Dedifferentiated amniotic fluid mesenchymal stem cell (primary cell): ENCODE results near the gene ERBIN.
A peak's percentile ranks its signal among the peaks of the same experiment; 100 is the strongest.
"Not testable (repeated sequence)": the region's sequence is repeated elsewhere in the genome, so short reads cannot be mapped to it uniquely, and the experiment has no call there.

Source experiments
- DNase-seq: peaks from one replicate; pipeline ENCODE4 v3.0.0-alpha.2; 2016; ENCODE audit errors: extremely low spot score

The ERBIN gene, protein sequence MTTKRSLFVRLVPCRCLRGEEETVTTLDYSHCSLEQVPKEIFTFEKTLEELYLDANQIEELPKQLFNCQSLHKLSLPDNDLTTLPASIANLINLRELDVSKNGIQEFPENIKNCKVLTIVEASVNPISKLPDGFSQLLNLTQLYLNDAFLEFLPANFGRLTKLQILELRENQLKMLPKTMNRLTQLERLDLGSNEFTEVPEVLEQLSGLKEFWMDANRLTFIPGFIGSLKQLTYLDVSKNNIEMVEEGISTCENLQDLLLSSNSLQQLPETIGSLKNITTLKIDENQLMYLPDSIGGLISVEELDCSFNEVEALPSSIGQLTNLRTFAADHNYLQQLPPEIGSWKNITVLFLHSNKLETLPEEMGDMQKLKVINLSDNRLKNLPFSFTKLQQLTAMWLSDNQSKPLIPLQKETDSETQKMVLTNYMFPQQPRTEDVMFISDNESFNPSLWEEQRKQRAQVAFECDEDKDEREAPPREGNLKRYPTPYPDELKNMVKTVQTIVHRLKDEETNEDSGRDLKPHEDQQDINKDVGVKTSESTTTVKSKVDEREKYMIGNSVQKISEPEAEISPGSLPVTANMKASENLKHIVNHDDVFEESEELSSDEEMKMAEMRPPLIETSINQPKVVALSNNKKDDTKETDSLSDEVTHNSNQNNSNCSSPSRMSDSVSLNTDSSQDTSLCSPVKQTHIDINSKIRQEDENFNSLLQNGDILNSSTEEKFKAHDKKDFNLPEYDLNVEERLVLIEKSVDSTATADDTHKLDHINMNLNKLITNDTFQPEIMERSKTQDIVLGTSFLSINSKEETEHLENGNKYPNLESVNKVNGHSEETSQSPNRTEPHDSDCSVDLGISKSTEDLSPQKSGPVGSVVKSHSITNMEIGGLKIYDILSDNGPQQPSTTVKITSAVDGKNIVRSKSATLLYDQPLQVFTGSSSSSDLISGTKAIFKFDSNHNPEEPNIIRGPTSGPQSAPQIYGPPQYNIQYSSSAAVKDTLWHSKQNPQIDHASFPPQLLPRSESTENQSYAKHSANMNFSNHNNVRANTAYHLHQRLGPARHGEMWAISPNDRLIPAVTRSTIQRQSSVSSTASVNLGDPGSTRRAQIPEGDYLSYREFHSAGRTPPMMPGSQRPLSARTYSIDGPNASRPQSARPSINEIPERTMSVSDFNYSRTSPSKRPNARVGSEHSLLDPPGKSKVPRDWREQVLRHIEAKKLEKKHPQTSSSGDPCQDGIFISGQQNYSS (N-terminal part only)

GRCh38 chr5:65926276-65926783, at the start of gene ERBIN:
ERBIN (plus strand) TSS chr5:65926575; CDS start chr5:65992719, 66,144 bp downstream.
- peak; percentile 67 for DNase-seq

GRCh38 chr5:65876970-65877369, 49.4 kb upstream of the ERBIN start:
- DNase-seq: no peak

DNA sequence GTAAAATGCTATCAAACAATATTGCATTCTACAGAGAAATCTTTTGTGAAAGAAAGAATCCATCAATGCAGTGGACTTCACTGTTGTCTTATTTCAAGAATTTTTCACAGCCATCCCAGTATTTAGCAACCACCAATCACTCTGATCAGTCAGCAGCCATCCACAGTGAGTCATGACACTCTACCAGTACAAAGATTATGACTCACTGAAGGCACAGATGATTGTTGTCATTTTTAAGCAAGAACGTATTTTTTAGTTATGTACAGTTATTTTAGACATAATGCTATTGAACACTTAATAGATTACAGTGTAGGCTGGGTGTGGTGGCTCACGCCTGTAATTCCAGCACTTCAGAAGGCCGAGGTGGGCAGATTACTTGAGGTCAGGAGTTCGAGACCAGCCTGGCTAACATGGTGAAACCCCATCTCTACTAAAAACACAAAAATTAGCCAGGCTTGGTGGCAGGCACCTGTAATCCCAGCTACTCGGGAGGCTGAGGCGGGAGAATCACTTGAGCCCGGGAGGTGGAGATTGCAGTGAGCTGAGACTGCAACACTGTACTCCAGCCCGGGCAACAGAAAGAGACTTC, 46.6 kb upstream of the ERBIN start:
- DNase-seq: peak; percentile 58

GRCh38 chr5:65880496-65881072, 45.8 kb upstream of the ERBIN start:
- DNase-seq: no peak

- no peak for DNase-seq
Observed at GRCh38 chr5:65882278-65882677, 44.1 kb upstream of the ERBIN start.

GRCh38 chr5:65883461-65883860, 42.9 kb upstream of the ERBIN start:
- DNase-seq: no peak

DNA sequence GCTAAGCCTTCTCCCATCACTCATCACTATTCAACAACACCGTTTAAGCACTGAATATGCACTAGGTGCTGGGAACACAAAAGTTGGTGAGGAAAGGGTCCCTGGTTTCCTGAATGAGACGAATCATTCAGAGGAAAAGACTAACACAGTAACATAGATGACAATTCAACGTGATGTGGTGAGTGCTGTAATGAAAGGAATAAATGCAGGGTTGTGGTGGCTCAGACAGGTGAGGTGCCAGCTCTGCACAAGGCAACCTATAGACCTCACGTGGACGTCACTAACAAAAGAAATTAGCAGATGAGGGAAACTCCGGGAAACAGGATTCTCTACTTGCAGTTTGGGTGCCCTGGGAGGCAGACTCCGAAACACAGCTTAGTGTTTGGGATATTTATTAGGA, 40.0 kb upstream of the ERBIN start:
- no peak for DNase-seq

DNA sequence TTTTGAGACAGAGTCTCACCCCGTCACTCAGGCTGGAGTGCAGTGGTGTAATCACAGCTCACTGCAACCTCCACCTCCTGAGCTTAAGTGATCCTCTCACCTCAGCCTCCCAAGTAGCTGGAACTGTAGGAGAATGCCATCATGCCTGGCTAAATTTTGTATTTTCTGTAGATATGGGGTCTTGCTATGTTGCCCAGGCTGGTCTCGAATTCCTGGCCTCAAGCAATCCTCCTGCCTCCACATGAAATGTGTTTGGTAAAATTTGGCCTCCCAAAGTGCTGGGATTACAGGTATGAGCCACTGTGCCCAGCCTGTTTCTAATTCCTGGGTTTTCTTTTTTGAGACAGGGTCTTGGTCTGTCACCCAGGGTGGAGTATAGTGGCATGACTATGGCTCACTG, 34.4 kb upstream of the ERBIN start:
- DNase-seq: not testable (repeated sequence)

DNA sequence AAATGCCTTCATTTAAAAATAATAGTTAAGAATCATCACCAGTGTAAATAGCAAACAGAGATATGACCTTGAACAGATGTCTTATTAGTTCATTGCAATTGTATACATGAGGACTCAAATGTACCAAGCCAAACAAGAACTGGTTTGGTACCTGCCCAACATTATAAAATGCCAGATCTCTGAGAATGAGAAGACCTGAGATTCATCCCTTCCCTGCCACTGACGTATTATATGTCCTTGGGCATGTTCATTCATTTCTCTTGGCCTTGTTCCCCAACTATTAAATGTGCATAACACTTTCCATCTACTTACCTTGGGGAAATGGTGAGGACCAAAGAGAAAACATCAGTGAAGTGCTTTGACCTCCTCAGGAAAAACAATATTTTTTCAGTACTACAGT, 33.6 kb upstream of the ERBIN start:
- DNase-seq: no peak

- DNase-seq: no peak
Observed at GRCh38 chr5:65893749-65894430, 32.5 kb upstream of the ERBIN start.

- no peak for DNase-seq
Observed at GRCh38 chr5:65895891-65896290, 30.5 kb upstream of the ERBIN start.

- no peak for DNase-seq
Observed at GRCh38 chr5:65900746-65901145, 25.6 kb upstream of the ERBIN start.

DNA sequence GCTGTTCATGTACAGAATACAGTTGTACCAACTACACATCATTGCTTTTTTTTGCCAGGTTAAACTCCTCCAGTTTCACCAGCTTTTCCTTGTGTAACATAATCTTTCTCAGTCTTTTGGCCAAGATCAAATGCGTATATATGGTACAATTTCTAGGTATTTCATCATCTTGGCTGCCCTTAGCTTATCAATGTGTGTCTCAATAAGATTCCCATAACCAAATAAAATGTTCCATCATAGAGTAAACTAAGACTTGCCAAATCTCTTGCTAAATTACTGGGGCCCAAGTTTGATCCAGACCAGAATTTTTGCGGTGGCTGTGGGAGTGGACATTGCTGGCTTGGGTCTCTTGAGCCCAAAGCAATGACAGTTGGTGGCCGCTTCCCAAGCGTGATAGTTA, 24.3 kb upstream of the ERBIN start:
- no peak for DNase-seq

- no peak for DNase-seq
Observed at GRCh38 chr5:65903581-65903980, 22.8 kb upstream of the ERBIN start.

- no peak for DNase-seq
Observed at GRCh38 chr5:65906256-65906655, 20.1 kb upstream of the ERBIN start.

DNA sequence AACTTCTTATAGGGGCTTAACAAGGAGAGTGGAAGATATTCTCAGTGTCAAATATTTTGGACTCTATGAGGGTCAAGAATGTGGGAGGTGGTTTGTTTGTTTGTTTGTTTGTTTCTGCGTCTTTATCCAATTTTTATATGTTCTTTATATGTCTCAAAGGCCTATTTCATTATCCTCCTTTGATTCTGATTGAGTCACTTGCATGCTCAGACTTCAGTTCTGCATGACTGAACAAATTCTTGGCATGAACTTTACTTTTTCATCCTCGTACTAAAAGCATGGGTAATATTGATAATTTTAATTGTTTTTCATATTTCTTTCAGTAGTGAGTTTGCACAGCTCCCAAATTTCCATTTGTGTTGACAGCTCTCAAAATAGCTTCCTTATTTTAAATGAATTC, 19.2 kb upstream of the ERBIN start:
- DNase-seq: peak; percentile 34

GRCh38 chr5:65910711-65911110, 15.7 kb upstream of the ERBIN start:
- no peak for DNase-seq

DNA sequence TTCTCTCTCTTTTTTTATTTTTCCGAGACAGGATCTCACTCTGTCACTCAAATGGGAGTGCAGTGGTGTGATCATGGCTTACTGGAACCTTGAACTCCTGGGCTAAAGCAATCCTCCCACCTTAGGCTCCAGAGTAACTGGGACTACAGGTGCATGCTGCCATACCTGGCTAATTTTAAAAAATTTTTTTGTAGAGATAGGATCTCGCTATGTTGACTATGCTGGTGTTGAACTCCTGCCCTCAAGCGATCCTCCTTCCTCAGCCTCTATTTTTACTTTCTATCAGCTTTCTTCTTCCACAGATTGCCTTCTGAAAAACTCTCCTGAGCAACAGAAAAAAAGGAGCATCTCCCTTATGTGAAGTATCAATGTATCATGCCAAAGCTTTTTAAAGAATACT, 14.1 kb upstream of the ERBIN start:
- DNase-seq: no peak

GRCh38 chr5:65913519-65913918, 12.9 kb upstream of the ERBIN start:
- no peak for DNase-seq

GRCh38 chr5:65914641-65915196, 11.7 kb upstream of the ERBIN start:
- no peak for DNase-seq
